ENCODE results near the gene CHRNE. TPM values are rescaled to one million over a fixed set of nuclear protein-coding genes. Genes with fewer than 3 reads are reported as not detected.
A peak's percentile ranks its signal among the peaks of the same experiment; 100 is the strongest.

The CHRNE gene
- total RNA-seq, 1 experiment from 2014 or later, result 0.31 TPM

GRCh38 chr17:4901648-4902344, 1.1 kb downstream of the CHRNE start:
- Histone ChIP-seq H2BK12ac (ENCODE audit: insufficient read length, low read depth, low read length) (no peak overlapping the region), H4K5ac (ENCODE audit: insufficient read length, low read depth, low read length) (no peak overlapping the region), H3K79me2 (ENCODE audit: insufficient read depth, low read length) (no peaks in the 10 kb centered on the region), H2BK5ac (ENCODE audit: insufficient read length, low read length) (no peak overlapping the region), H3K4ac (ENCODE audit: low read depth, low read length) (no peak overlapping the region), H4K20me1 (ENCODE audit: control insufficient read depth, insufficient read depth, insufficient read length) (no peaks in the 10 kb centered on the region), H3K9ac (ENCODE audit: extremely low read depth, insufficient read length, low read length) (no peak overlapping the region), H3K56ac (ENCODE audit: insufficient read length, low read depth, low read length) (no peak overlapping the region), H3K14ac (ENCODE audit: insufficient read depth, low read length) (no peak overlapping the region), H3K23me2 (ENCODE audit: insufficient read length, low read depth, low read length, poor library complexity, severe bottlenecking) (peaks cover 12% of the 10 kb centered on the region), H3K18ac (ENCODE audit: insufficient read length, low read depth, low read length) (no peak overlapping the region), H3K27ac (ENCODE audit: insufficient read length, low read depth, low read length) (no peak overlapping the region), H4K91ac (ENCODE audit: insufficient read length, low read depth, low read length) (no peak overlapping the region), H3K9me3 (ENCODE audit: control insufficient read depth, low read depth, low read length) (no peaks in the 10 kb centered on the region), H3K4me2 (ENCODE audit: insufficient read depth, insufficient read length, low read length) (no peak overlapping the region), H3K79me1 (ENCODE audit: insufficient read depth, low read depth, low read length, poor library complexity, severe bottlenecking) (no peaks in the 10 kb centered on the region), H3K4me1 (ENCODE audit: insufficient read depth, low read length) (peaks cover 3% of the 10 kb centered on the region; the same call in 1 of the 2 replicates), H2BK120ac (ENCODE audit: low read depth, low read length, poor library complexity, severe bottlenecking) (no peak overlapping the region), H3T11ph (ENCODE audit: low read length) (no peak overlapping the region), H4K8ac (replicated peaks; ENCODE audit: insufficient read length, low read depth, low read length) (no peak overlapping the region), H3K27me3 (ENCODE audit: insufficient read depth, low read length) (no peaks in the 10 kb centered on the region), H2BK15ac (ENCODE audit: low read depth, low read length) (no peak overlapping the region), H2BK20ac (ENCODE audit: low read depth, low read length, poor library complexity, severe bottlenecking) (no peak overlapping the region), H2AK5ac (ENCODE audit: insufficient read length, low read length) (no peak overlapping the region), H3K23ac (ENCODE audit: insufficient read length, low read depth, low read length) (no peak overlapping the region), H2AFZ (ENCODE audit: low read length) (no peak overlapping the region)
- H3K27me3 Mint-ChIP-seq (ENCODE audit: low read depth), result peaks cover 13% of the 10 kb centered on the region
- no peaks in the 10 kb centered on the region for H3K9me3 Mint-ChIP-seq
- peak; percentile 52 for DNase-seq
- H3K36me3 Mint-ChIP-seq (ENCODE audit: insufficient read depth in 1 of 3, low read depth in 3 of 3), result peaks cover 2 to 6% (median 6%) of the 10 kb centered on the region in 3 experiments; a peak in 4 of 7 replicates
- WGBS (ENCODE audit: extremely low coverage, insufficient read length, low lambda C conversion rate), result no CpG with 5 or more reads among the region's 48 CpGs
- H3K4me3 Mint-ChIP-seq, result peak overlapping the region in 1 of 2 experiments; percentile 60; a peak in 2 of 5 replicates
- H3K27ac Mint-ChIP-seq, result no peak overlapping the region
- H3K4me1 Mint-ChIP-seq, result peaks cover 10 to 26% of the 10 kb centered on the region in 2 experiments
- no peak for TF ChIP-seq CTCF (conservative IDR thresholded peaks at IDR 0.05)

Measured in H9 (cell line).